Liver (tissue), 3 donors: ENCODE results near the gene THBS3.

Source experiments
- CTCF ChIP-seq: fragments of 150-350 bp; IDR thresholded peaks from 2 replicates; pipeline ENCODE4 v1.5.1; 2017; ENCODE audit warnings: improper control_type of control experiment, low read depth, low read length; ENCODE audit not compliant: missing input control
- HNF4A ChIP-seq, 2 donors: conservative IDR thresholded peaks; 2 replicates each; pipeline ENCODE4 v1.6.1; 2016; ENCODE audit warnings: antibody characterized with exemption in 2 of 2, mild to moderate bottlenecking in 2 of 2
- MAX ChIP-seq: IDR thresholded peaks from 2 replicates; pipeline ENCODE4 v1.6.1; 2016; ENCODE audit warnings: antibody characterized with exemption
- NR2F2 ChIP-seq: IDR thresholded peaks from 2 replicates; pipeline ENCODE4 v1.6.1; 2016; ENCODE audit warnings: antibody characterized with exemption
- REST ChIP-seq: IDR thresholded peaks from 2 replicates; pipeline ENCODE4 v1.6.1; 2016; ENCODE audit warnings: antibody characterized with exemption, mild to moderate bottlenecking
- SP1 ChIP-seq: IDR thresholded peaks from 2 replicates; pipeline ENCODE4 v1.6.1; 2018; ENCODE audit warnings: antibody characterized with exemption, mild to moderate bottlenecking
- TAF1 ChIP-seq: conservative IDR thresholded peaks from 2 replicates; pipeline ENCODE4 v1.6.1; 2016; ENCODE audit warnings: antibody characterized with exemption, mild to moderate bottlenecking
- TF ChIP-seq, protein P1 (sequence below): IDR thresholded peaks from 2 replicates; pipeline ENCODE4 v1.6.1; 2016; ENCODE audit warnings: antibody characterized with exemption
- donor health status: healthy.
- donor health status: healthy.

DNA sequence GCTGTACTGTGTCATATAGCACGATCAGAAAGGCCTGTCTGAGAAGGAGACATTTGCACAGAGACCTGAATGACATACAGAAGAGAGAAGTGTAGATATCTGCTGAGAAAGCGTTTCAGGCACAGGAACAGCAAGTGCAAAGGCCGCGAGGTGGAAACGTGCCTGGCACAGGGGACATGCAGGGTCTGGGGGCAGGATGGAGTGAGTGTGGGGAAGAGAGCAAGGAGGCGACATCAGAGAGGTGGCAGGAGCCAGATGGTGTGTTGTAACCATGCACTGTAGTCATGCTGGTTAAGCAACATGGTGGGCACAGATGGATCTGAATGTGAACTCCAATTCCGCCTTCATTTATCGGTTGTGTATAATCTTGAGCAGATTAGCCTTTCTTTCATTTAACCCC lies 47.6 kb downstream of the THBS3 start:
- TF ChIP-seq CTCF (no peak), TAF1 (no peak), HNF4A (conservative IDR thresholded peaks at IDR 0.05) (no peak), SP1 (no peak), NR2F2 (no peak), MAX (no peak), REST (no peak)
- TF ChIP-seq, protein P1, sequence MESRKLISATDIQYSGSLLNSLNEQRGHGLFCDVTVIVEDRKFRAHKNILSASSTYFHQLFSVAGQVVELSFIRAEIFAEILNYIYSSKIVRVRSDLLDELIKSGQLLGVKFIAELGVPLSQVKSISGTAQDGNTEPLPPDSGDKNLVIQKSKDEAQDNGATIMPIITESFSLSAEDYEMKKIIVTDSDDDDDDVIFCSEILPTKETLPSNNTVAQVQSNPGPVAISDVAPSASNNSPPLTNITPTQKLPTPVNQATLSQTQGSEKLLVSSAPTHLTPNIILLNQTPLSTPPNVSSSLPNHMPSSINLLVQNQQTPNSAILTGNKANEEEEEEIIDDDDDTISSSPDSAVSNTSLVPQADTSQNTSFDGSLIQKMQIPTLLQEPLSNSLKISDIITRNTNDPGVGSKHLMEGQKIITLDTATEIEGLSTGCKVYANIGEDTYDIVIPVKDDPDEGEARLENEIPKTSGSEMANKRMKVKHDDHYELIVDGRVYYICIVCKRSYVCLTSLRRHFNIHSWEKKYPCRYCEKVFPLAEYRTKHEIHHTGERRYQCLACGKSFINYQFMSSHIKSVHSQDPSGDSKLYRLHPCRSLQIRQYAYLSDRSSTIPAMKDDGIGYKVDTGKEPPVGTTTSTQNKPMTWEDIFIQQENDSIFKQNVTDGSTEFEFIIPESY, result no peak
